Gastroesophageal sphincter (tissue), 4 donors: ENCODE data around the gene MAP3K13. TPM values are rescaled to one million over a fixed set of nuclear protein-coding genes. Genes with fewer than 3 reads are reported as not detected.
"Not testable (repeated sequence)": the region's sequence is repeated elsewhere in the genome, so short reads cannot be mapped to it uniquely, and the experiment has no call there.

ENCODE experiments used
- ATAC-seq: fragments of 150-250 bp; one replicate; pipeline ENCODE4 v1.9.1; 2016; ENCODE audit warnings: mild to moderate bottlenecking, moderate library complexity
- H3K27ac ChIP-seq, 4 donors: fragments of 200-600 bp; sonication (generic) in 3 of 4; 1 replicate in 3 of 4; 2 replicates in 1 of 4; pipeline ENCODE4 v1.5.1; 2016 to 2019
- H3K27me3 ChIP-seq: fragments of 200-600 bp; sonication (generic); one replicate; pipeline ENCODE4 v1.5.1; 2019
- H3K36me3 ChIP-seq, 2 donors: fragments of 200-600 bp; sonication (generic); one replicate each; pipeline ENCODE4 v1.5.1; 2019; ENCODE audit warnings: control low read depth in 1 of 2
- H3K4me1 ChIP-seq, 3 donors: fragments of 200-600 bp; sonication (generic); 1 replicate in 2 of 3; 2 replicates in 1 of 3; pipeline ENCODE4 v1.5.1; 2016 to 2019; ENCODE audit warnings: control low read depth in 2 of 3
- H3K4me3 ChIP-seq, 2 donors: fragments of 200-600 bp; sonication (generic); one replicate each; pipeline ENCODE4 v1.5.1; 2019; ENCODE audit warnings: mild to moderate bottlenecking in 1 of 2, moderate library complexity in 1 of 2
- H3K9me3 ChIP-seq, 3 donors: fragments of 200-600 bp; sonication (generic); one replicate each; pipeline ENCODE4 v1.5.1; 2017 to 2019; ENCODE audit warnings: control low read depth in 2 of 3
- CTCF ChIP-seq, 4 experiments: fragments of 200-600 bp in 2 of 4; fragments of 450-650 bp in 2 of 4; sonication (generic) in 1 of 4; IDR thresholded peaks; one replicate each; pipeline ENCODE4 v1.5.1; 2017 to 2019; ENCODE audit warnings: antibody characterized with exemption in 4 of 4, mild to moderate bottlenecking in 2 of 4, moderate library complexity in 2 of 4
- EP300 ChIP-seq: sonication (generic); formaldehyde crosslinking; IDR thresholded peaks from one replicate; pipeline ENCODE4 v1.6.1; 2017; ENCODE audit warnings: antibody characterized with exemption, mild to moderate bottlenecking
- POLR2A ChIP-seq, 2 donors: fragments of 450-650 bp; IDR thresholded peaks; one replicate each; pipeline ENCODE4 v1.6.1; 2017; ENCODE audit warnings: antibody characterized with exemption in 2 of 2, mild to moderate bottlenecking in 2 of 2, moderate library complexity in 1 of 2
- POLR2AphosphoS5 ChIP-seq: sonication (generic); formaldehyde crosslinking; IDR thresholded peaks from one replicate; pipeline ENCODE4 v1.6.1; 2017; ENCODE audit warnings: antibody characterized with exemption
- WGBS, 2 donors: methylation state at CpG; one replicate each; pipeline ENCODE4 v1.1.5; 2018; ENCODE audit warnings: low coverage in 1 of 2; 5-methylcytosine and 5-hydroxymethylcytosine counted together
- total RNA-seq, 4 donors: library from RNA; depleted of rRNA; stranded (reverse); fragments of >200 nt; gene quantifications; one replicate each; pipeline ENCODE4 v1.1.0, GENCODE V29; 2016

The MAP3K13 gene
- total RNA-seq, 4 donors from 2014 or later: 17.1 to 29.2 (median 23.3) TPM

DNA sequence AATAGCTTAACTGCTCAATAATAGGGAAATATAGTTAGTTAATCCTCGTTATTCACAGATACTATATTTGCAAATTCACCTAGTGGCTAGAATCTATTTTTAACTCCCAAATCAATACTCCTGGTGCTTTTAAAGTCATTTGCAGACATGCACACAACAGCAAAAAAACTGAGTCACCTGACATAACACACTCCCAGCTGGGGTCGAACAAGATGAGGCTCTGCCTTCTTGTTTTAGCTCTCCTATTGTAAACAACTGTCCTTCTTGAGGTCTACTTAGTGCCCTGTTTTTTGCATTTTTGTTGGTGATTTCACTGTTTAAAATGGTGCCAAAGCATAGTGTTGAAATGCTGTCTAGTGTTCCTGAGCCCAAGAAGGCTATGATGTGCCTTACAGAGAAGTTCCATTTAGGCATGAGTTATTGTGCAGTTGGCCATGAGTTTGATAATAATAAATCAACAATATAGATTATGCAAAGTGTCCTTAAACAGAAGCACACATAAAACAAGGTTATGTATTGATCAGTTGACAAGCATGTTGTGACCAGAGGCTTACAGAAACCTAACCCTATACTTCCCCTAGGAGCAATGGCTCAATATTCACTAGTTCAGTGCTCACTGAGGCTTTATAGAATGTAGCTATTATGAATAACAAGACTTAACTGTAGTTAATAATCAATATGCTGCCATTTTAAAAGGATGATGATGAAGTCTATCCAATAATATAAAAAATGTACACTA is 18.6 kb downstream of the MAP3K13 start:
- Histone ChIP-seq H3K9me3 (no peaks in the 10 kb centered on the region), H3K4me3 (no peak overlapping the region), H3K27me3 (no peaks in the 10 kb centered on the region), H3K4me1 (no peaks in the 10 kb centered on the region), H3K27ac (no peak overlapping the region), H3K36me3 (no peaks in the 10 kb centered on the region)
- no peak for ATAC-seq
- no peak for TF ChIP-seq EP300
- TF ChIP-seq POLR2A (IDR thresholded peaks at IDR 0.05): no peak
- no peak for TF ChIP-seq CTCF (IDR thresholded peaks at IDR 0.05)
- TF ChIP-seq POLR2AphosphoS5: no peak
- WGBS, 2 donors: 53% methylated on average over 2 of the region's 2 CpGs

GRCh38 chr3:185382154-185382553 is 19.2 kb downstream of the MAP3K13 start:
- TF ChIP-seq EP300: no peak
- TF ChIP-seq POLR2AphosphoS5: no peak
- Histone ChIP-seq H3K9me3 (no peaks in the 10 kb centered on the region), H3K4me1 (no peaks in the 10 kb centered on the region), H3K36me3 (no peaks in the 10 kb centered on the region), H3K27ac (no peak overlapping the region), H3K27me3 (no peaks in the 10 kb centered on the region), H3K4me3 (no peak overlapping the region)
- no peak for ATAC-seq
- 100% methylated on average over 1 of the region's 1 CpG for WGBS, 2 donors

GRCh38 chr3:185386515-185386914 is 23.6 kb downstream of the MAP3K13 start:
- not testable (repeated sequence) for H3K9me3 ChIP-seq, H3K27me3 ChIP-seq, H3K4me3 ChIP-seq, H3K4me1 ChIP-seq, H3K27ac ChIP-seq, ATAC-seq, H3K36me3 ChIP-seq
- 95 to 97% methylated on average over 3 of the region's 3 CpGs for WGBS, 2 donors

- no peaks in the 10 kb centered on the region for H3K36me3 ChIP-seq
- no peaks in the 10 kb centered on the region for H3K4me1 ChIP-seq
Observed at GRCh38 chr3:185387646-185388045, 24.7 kb downstream of the MAP3K13 start.

GRCh38 chr3:185393055-185393454 is 30.1 kb downstream of the MAP3K13 start:
- H3K36me3 ChIP-seq: no peaks in the 10 kb centered on the region
- no peaks in the 10 kb centered on the region for H3K27me3 ChIP-seq
- no peak for TF ChIP-seq CTCF (IDR thresholded peaks at IDR 0.05)
- TF ChIP-seq POLR2A (IDR thresholded peaks at IDR 0.05): no peak
- TF ChIP-seq POLR2AphosphoS5: no peak
- no peak for TF ChIP-seq EP300
- H3K9me3 ChIP-seq: no peaks in the 10 kb centered on the region
- no peak overlapping the region for H3K27ac ChIP-seq
- ATAC-seq: no peak
- no peaks in the 10 kb centered on the region for H3K4me1 ChIP-seq
- H3K4me3 ChIP-seq: no peak overlapping the region
- 80 to 94% methylated on average over 3 of the region's 3 CpGs for WGBS, 2 donors

More at GRCh38 chr3:185387646-185388045, 24.7 kb downstream of the MAP3K13 start:
- no peak for TF ChIP-seq POLR2A (IDR thresholded peaks at IDR 0.05)
- TF ChIP-seq CTCF (IDR thresholded peaks at IDR 0.05): no peak
- no peak for TF ChIP-seq POLR2AphosphoS5
- TF ChIP-seq EP300: no peak
- Histone ChIP-seq H3K9me3 (no peaks in the 10 kb centered on the region), H3K27me3 (no peaks in the 10 kb centered on the region), H3K4me3 (no peak overlapping the region), H3K27ac (no peak overlapping the region)
- ATAC-seq: no peak
- WGBS, 2 donors: 75 to 100% methylated on average over 1 of the region's 1 CpG

DNA sequence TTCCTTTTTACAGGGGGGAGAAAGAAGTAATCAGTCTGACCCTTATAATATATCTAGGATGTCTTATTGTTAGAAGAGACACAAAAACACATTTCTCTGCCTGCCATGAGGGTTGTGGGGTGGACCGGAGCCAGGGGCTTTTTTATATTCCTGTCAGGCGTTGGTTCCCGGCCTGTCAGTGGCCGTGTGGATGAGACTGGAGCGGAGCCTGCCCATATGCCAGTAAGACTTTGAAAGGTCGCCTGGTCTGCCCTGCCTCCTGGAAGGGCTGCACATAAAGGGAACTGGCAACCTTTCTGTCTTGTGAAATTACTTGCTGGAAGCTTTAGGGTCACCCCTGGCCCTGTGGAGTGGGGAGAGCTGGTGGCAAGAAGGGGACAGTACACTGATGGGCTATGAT is 34.7 kb downstream of the MAP3K13 start:
- no peaks in the 10 kb centered on the region for H3K36me3 ChIP-seq
- H3K9me3 ChIP-seq: no peaks in the 10 kb centered on the region
- no peak for ATAC-seq
- 60 to 81% methylated on average over 1 to 3 of the region's 6 CpGs for WGBS, 2 donors
- no peak overlapping the region for H3K27ac ChIP-seq
- TF ChIP-seq EP300: no peak
- no peak for TF ChIP-seq CTCF (IDR thresholded peaks at IDR 0.05)
- TF ChIP-seq POLR2AphosphoS5: no peak
- no peak for TF ChIP-seq POLR2A (IDR thresholded peaks at IDR 0.05)
- H3K4me3 ChIP-seq: no peak overlapping the region
- H3K4me1 ChIP-seq: peaks cover 0 to 11% (median 0%) of the 10 kb centered on the region in 3 donors
- no peaks in the 10 kb centered on the region for H3K27me3 ChIP-seq
